K562 (cell line): ENCODE measurements around the gene FKRP. TPM values are rescaled to one million over a fixed set of nuclear protein-coding genes. Genes with fewer than 3 reads are reported as not detected.
A peak's percentile ranks its signal among the peaks of the same experiment; 100 is the strongest.

Experiments used
- MGA ChIP-seq: fragments of 450-650 bp; IDR thresholded peaks from 2 replicates; pipeline ENCODE4 v1.6.1; 2016; ENCODE audit warnings: mild to moderate bottlenecking, moderate library complexity
- polyA plus RNA-seq, 8 experiments: library from polyadenylated mRNA; depleted of rRNA in 4 of 8; stranded (reverse) in 5 of 8; unstranded in 3 of 8; fragments of >200 nt; fragmentation: Nextera tagmentation in 2 of 8; fragmentation: Illumina TruSeq in 1 of 8; extraction: Ambion mirVana in 2 of 8; extraction: Trizol in 1 of 8; gene quantifications; 2 replicates each; pipeline versions ENCODE4 v1.2.1 to v1.2.3, GENCODE V29; 2011 to 2014; ENCODE audit warnings: inconsistent platforms in 1 of 8, missing spikeins in 1 of 8
- total RNA-seq, 7 experiments: library from RNA; depleted of rRNA in 6 of 7; stranded (reverse); fragments of >200 nt in 6 of 7; fragmentation: Illumina TruSeq in 2 of 7; extraction: Trizol in 2 of 7; gene quantifications; 2 replicates each; pipeline versions ENCODE4 v1.2.1 to v1.2.3, GENCODE V29; 2011 to 2021; ENCODE audit warnings: low replicate concordance in 1 of 7

The FKRP gene
- total and polyA plus RNA-seq, 9 of the 15 experiments (the other 6 are each of a cell fraction or from before 2014, with no cell fraction given), result 0.68 to 16.1 (median 6.5) TPM

DNA sequence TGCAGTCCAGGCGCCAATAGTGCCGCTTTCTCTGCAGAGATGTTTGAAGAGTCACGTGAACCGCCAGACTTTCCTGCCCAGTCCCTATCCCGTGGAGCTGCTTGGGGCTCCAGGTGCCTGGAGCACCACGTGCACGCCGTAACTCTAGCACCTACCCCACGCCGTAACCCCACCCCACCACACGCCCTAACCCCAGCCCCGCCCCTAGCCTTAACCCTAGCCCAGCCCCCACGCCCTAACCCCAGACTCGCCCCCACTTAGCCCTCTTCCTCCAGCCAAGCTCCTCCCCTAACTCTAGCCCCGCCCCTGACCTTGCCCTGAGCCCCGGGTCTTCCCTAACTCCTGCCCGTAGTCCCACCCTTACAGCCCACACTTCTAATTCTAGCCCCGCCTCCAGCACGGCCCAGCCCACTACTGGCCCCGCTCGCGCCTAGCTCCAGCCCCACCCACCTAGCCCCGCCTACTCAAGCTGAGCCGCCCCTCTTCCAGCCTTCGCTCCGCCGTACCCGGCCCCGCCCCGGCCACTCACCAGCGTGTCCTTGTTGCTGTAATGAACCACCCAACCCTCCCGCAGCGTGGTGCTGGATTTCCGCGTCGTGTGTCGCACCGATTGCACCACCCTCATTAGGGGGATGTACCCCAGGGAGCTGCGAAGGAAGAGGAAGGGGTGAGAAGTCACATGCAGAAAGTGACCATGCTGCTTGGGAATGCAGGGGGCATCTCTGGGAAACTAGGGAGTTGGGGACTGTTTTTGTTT lies 48.5 kb upstream of the FKRP start (continued):
- peak; percentile 33 for TF ChIP-seq MGA
- TF ChIP-seq, all 486 proteins: peak for 73
